ENCODE results near the gene REXO4.

Gene REXO4

GRCh38 chr9:133417541-133418461, at the start of gene REXO4:
REXO4 (minus strand) TSS chr9:133418010; CDS start chr9:133417844, 166 bp downstream.
- H3K4me1 Mint-ChIP-seq: peaks cover 40% of the 10 kb centered on the region
- no peaks in the 10 kb centered on the region for H3K27me3 Mint-ChIP-seq
- ATAC-seq (ENCODE audit: low read depth) (peak; percentile 63), DNase-seq (ENCODE audit: low spot score in 2 of 2) (peak; percentile 76 to 93)
- peak within 1 kb of the TSS; percentile 93 for H3K27ac Mint-ChIP-seq
- peak within 1 kb of the TSS; percentile 93 for H3K4me3 Mint-ChIP-seq
- peaks cover 3% of the 10 kb centered on the region for H3K9me3 Mint-ChIP-seq
- peaks cover 9% of the 10 kb centered on the region for H3K36me3 Mint-ChIP-seq

GRCh38 chr9:133467101-133467500, 49.3 kb upstream of the REXO4 start:
- peaks cover 18% of the 10 kb centered on the region for H3K4me1 Mint-ChIP-seq
- no peak overlapping the region for H3K4me3 Mint-ChIP-seq
- DNase-seq (ENCODE audit: low spot score in 2 of 2): no peak
- H3K9me3 Mint-ChIP-seq: no peaks in the 10 kb centered on the region
- H3K27ac Mint-ChIP-seq: no peak overlapping the region
- ATAC-seq (ENCODE audit: low read depth): no peak
- H3K36me3 Mint-ChIP-seq: peaks cover 5% of the 10 kb centered on the region
- H3K27me3 Mint-ChIP-seq: no peaks in the 10 kb centered on the region

- Mint-ChIP-seq H3K4me3 (no peak overlapping the region), H3K27me3 (no peaks in the 10 kb centered on the region), H3K36me3 (peaks cover 2% of the 10 kb centered on the region), H3K4me1 (peaks cover 25% of the 10 kb centered on the region), H3K27ac (no peak overlapping the region), H3K9me3 (no peaks in the 10 kb centered on the region)
- DNase-seq (ENCODE audit: low spot score in 2 of 2): no peak
- ATAC-seq (ENCODE audit: low read depth): no peak
These were observed 48.2 kb upstream of the REXO4 start for GRCh38 chr9:133465984-133466383.

GRCh38 chr9:133464638-133465037, 46.8 kb upstream of the REXO4 start:
- peaks cover 26% of the 10 kb centered on the region for H3K4me1 Mint-ChIP-seq
- no peaks in the 10 kb centered on the region for H3K9me3 Mint-ChIP-seq
- no peaks in the 10 kb centered on the region for H3K27me3 Mint-ChIP-seq
- peaks cover 2% of the 10 kb centered on the region for H3K36me3 Mint-ChIP-seq
- DNase-seq (ENCODE audit: low spot score in 2 of 2): no peak
- H3K27ac Mint-ChIP-seq: peak overlapping the region; percentile 72
- no peak overlapping the region for H3K4me3 Mint-ChIP-seq
- no peak for ATAC-seq (ENCODE audit: low read depth)

- Mint-ChIP-seq H3K27me3 (no peaks in the 10 kb centered on the region), H3K4me3 (no peak overlapping the region), H3K9me3 (no peaks in the 10 kb centered on the region), H3K27ac (peak overlapping the region; percentile 72), H3K36me3 (peaks cover 2% of the 10 kb centered on the region), H3K4me1 (peaks cover 26% of the 10 kb centered on the region)
- no peak for DNase-seq (ENCODE audit: low spot score in 2 of 2)
- ATAC-seq (ENCODE audit: low read depth): no peak
These were observed 46.2 kb upstream of the REXO4 start for GRCh38 chr9:133463864-133464615.

GRCh38 chr9:133463234-133463863, 45.5 kb upstream of the REXO4 start:
- no peaks in the 10 kb centered on the region for H3K27me3 Mint-ChIP-seq
- no peak overlapping the region for H3K4me3 Mint-ChIP-seq
- H3K4me1 Mint-ChIP-seq: peaks cover 26% of the 10 kb centered on the region
- H3K9me3 Mint-ChIP-seq: no peaks in the 10 kb centered on the region
- no peak for ATAC-seq (ENCODE audit: low read depth)
- peak overlapping the region; percentile 72 for H3K27ac Mint-ChIP-seq
- DNase-seq (ENCODE audit: low spot score in 2 of 2): no peak
- peaks cover 2% of the 10 kb centered on the region for H3K36me3 Mint-ChIP-seq

GRCh38 chr9:133461975-133462374, 44.2 kb upstream of the REXO4 start:
- Mint-ChIP-seq H3K9me3 (no peaks in the 10 kb centered on the region), H3K27ac (peak overlapping the region; percentile 97), H3K27me3 (no peaks in the 10 kb centered on the region), H3K4me3 (no peak overlapping the region), H3K36me3 (peaks cover 2% of the 10 kb centered on the region), H3K4me1 (peaks cover 26% of the 10 kb centered on the region)
- DNase-seq (ENCODE audit: low spot score in 2 of 2) (no peak), ATAC-seq (ENCODE audit: low read depth) (no peak)

GRCh38 chr9:133460405-133461175, 42.8 kb upstream of the REXO4 start:
- no peaks in the 10 kb centered on the region for H3K9me3 Mint-ChIP-seq
- ATAC-seq (ENCODE audit: low read depth) (peak; percentile 56), DNase-seq (ENCODE audit: low spot score in 2 of 2) (peak in 1 of 2 donors; percentile 88)
- no peaks in the 10 kb centered on the region for H3K27me3 Mint-ChIP-seq
- peak overlapping the region; percentile 82 for H3K4me3 Mint-ChIP-seq
- H3K36me3 Mint-ChIP-seq: peaks cover 2% of the 10 kb centered on the region
- peak overlapping the region; percentile 97 for H3K27ac Mint-ChIP-seq
- H3K4me1 Mint-ChIP-seq: peaks cover 26% of the 10 kb centered on the region

- peak; percentile 73 for ATAC-seq (ENCODE audit: low read depth)
- H3K27ac Mint-ChIP-seq: peak within 1 kb of the TSS; percentile 97
These were observed 41.9 kb upstream of the REXO4 start, which contains the start of gene CACFD1 for GRCh38 chr9:133459476-133460404. CACFD1 (plus strand) TSS chr9:133459978; CDS start chr9:133460067, 89 bp downstream.

GRCh38 chr9:133458643-133459312, 41.0 kb upstream of the REXO4 start:
- Mint-ChIP-seq H3K4me1 (peaks cover 20% of the 10 kb centered on the region), H3K4me3 (no peak overlapping the region), H3K27me3 (no peaks in the 10 kb centered on the region), H3K9me3 (no peaks in the 10 kb centered on the region), H3K27ac (no peak overlapping the region), H3K36me3 (no peaks in the 10 kb centered on the region)
- DNase-seq (ENCODE audit: low spot score in 2 of 2) (no peak), ATAC-seq (ENCODE audit: low read depth) (no peak)

More at GRCh38 chr9:133459476-133460404, 41.9 kb upstream of the REXO4 start, which contains the start of gene CACFD1:
- H3K4me3 Mint-ChIP-seq: peak within 1 kb of the TSS; percentile 97
- no peaks in the 10 kb centered on the region for H3K27me3 Mint-ChIP-seq
- peak; percentile 93 to 98 for DNase-seq (ENCODE audit: low spot score in 2 of 2)
- peaks cover 26% of the 10 kb centered on the region for H3K4me1 Mint-ChIP-seq
- H3K9me3 Mint-ChIP-seq: no peaks in the 10 kb centered on the region
- peaks cover 2% of the 10 kb centered on the region for H3K36me3 Mint-ChIP-seq

- Mint-ChIP-seq H3K4me1 (peaks cover 14% of the 10 kb centered on the region), H3K4me3 (no peak overlapping the region), H3K36me3 (no peaks in the 10 kb centered on the region), H3K9me3 (no peaks in the 10 kb centered on the region), H3K27ac (no peak overlapping the region), H3K27me3 (no peaks in the 10 kb centered on the region)
- ATAC-seq (ENCODE audit: low read depth) (no peak), DNase-seq (ENCODE audit: low spot score in 2 of 2) (no peak)
These were observed 39.9 kb upstream of the REXO4 start for GRCh38 chr9:133457748-133458147.

- Mint-ChIP-seq H3K27me3 (no peaks in the 10 kb centered on the region), H3K36me3 (no peaks in the 10 kb centered on the region), H3K9me3 (no peaks in the 10 kb centered on the region), H3K4me3 (no peak overlapping the region), H3K27ac (no peak overlapping the region), H3K4me1 (peaks cover 11% of the 10 kb centered on the region)
- no peak for ATAC-seq (ENCODE audit: low read depth)
- no peak for DNase-seq (ENCODE audit: low spot score in 2 of 2)
These were observed 39.4 kb upstream of the REXO4 start for GRCh38 chr9:133457233-133457632.
